Cerebellar cortex (tissue), 1 donor: ENCODE results near the gene DCBLD2.

Experiments
- DNase-seq: peaks from one replicate; pipeline ENCODE4 v3.0.0-alpha.2; 2015; ENCODE audit warnings: low spot score

DCBLD2 gene

DNA sequence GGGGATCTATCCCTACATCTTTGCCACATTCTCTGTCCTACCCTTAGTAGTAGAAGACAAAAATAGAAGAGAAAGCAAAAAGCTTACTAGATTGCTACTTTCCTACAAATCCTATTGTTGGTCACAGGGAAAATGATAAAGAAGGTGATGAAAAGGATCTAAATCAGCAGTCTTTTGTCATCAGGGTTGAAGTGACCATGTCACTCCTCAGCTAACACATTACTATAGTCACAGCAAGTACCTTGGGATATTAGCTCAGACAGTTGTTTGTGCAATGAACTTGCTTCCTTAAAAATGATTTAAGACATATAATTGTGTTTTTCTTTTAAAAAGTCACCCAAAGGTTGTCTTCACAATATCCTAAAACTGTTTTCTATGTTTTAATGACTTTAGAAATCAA, 132.0 kb downstream of the DCBLD2 start:
- DNase-seq, result no peak

DNA sequence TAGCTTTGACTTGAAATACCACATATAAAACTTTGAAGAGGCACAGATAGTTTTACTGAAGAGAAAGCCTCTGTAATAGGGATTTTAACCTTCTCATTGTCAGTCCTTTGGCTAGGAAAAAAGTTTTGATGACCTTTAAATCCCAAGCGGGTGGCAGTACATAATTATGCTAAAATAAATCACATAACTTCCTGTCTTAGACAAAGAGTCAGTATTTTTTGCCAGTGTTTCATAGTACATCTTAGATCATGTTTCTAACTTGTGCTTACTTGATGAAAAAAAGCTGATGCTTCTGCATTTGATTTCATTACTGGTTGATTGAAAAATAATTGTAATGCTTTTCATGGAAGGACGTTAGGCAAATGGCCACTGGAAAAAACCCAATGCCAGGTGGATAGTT, 132.5 kb downstream of the DCBLD2 start:
- DNase-seq, result no peak

DNA sequence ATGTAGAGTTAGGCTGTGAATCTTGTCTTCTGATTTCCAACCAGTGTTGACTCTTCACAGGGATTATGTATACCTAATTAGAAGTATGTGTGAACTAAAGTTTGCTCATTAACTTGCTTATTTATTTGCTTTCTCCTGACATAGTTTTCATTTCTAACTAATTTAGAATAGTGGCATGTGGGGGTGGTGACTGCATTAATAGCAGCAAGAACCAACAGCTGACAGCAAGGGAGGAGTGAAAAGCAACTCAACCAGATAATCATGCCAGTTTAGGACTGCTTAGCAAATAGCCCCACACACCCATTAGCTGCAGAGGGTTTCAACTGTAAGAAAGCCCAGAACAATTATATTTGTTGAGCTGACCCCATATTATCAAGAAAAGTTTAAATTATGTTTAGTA, 134.6 kb downstream of the DCBLD2 start:
- DNase-seq, result no peak

DNA sequence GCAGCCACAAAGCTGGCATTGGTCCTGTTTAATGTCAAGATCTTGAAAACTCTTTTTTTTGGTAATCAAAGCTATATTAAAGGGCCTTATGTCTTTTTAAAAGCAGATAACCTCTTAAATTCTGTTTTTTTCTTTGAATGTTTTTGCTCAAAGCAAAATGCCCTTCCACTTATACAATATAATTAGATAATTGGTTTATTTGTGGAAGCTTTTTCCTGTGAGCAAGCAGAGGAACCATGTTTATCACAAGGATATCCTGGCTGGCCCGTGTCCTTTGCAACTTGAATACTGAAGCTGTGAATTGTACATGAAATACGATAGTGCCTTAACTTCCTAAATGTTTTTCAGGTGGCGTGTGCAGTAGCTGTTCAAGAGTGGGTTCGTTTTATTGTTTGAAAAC, 135.8 kb downstream of the DCBLD2 start:
- DNase-seq, result no peak

DNA sequence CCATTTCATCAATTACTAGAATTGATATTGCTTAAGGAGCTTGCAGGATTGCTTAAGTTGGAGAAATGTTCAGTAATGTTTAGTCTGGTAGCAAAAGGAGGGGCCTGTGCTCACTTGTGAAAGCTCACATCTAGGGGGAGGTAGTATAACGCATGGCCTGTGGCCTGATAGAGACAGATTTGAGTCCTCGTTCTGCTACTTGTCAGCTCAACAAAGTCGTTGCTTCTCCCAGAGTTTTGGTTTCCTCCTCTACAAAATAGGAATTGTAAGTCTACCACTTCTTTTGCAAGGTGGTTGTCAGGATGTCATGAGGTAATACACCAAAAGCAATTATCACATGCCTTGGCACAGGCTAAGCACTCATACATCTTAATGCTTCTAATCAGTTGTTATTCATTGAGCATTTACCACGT, 137.0 kb downstream of the DCBLD2 start:
- no peak for DNase-seq

DNA sequence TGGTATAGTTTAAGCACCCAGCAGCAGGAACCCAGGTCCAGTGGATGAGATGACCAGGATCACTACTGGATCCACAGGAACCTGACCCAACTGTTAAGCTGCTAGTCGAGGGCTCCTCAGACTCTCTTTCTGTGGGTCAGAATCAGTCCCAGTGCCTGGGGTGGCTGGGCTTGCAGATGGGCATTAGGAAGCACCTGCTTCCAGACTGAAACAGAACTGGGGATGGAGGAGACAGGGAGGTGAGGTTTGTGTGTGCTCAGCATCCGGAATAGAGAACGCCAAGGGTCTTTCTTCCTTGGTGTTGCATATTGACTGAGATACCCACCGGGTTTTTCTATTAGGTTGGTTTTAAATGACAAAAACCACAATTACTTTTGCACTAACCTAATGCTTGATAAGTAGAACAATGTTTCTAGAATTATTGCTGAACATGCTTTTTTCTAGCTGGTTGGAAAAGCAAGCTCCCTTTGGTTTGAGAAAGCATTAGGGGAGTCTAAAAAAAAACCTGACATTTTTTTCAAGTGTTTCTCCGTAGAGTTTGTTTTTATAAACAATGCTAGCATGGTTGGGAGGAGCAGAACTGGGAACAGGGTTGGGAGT, 137.6 kb downstream of the DCBLD2 start:
- DNase-seq, result no peak

DNA sequence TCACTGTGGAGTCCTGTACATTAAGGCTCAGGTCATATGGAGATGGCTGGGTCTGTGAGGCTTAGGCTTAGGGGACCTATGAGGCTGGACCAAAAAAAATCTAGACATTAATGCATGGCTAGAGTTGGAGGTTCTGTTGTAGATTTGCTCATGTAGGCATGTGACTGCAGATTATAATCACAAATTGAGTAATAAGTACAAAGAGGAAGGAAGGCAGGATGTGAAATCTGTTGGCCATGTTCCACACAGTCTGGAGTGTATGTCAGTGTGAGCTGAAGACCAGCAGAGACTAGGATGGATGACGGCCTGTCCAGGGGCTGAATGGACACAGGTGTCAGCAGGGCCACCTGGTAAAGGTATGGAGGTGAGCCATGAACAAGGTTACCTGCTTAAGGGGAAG, 138.4 kb downstream of the DCBLD2 start, which contains the start of gene ST3GAL6:
Gene ST3GAL6 (plus strand): TSS at position 265 of the 400 bp plus-strand sequence. CDS start 5,101 bp downstream, outside the sequence.
- DNase-seq, result no peak

DNA sequence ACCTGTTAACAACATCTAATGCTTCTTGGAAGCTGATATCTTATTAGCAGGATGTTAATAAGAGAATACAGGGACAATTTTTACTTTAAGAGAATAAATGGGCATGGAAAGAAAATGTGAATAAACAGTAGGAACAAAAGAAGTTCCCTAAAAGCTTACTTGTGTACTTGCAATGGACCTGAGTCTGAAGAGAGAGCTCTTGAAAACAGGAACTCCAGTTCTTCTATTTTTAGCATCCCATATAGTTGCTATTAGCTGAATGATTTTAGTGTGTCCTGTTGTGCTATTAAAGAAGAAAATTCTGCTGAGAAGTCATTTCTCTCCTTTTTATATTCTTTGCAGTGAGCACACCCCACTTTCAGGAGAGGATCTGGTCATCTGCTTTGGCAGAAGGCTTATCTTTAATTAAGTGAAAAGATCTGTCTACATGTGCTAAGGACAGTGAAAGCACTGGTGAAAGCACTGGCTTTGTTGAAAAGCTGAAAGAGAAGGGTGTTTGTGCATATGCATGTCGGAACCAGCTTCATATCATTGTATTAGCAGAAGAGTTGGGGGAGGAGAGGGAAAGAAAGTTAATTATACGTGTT, 139.8 kb downstream of the DCBLD2 start:
- no peak for DNase-seq

DNA sequence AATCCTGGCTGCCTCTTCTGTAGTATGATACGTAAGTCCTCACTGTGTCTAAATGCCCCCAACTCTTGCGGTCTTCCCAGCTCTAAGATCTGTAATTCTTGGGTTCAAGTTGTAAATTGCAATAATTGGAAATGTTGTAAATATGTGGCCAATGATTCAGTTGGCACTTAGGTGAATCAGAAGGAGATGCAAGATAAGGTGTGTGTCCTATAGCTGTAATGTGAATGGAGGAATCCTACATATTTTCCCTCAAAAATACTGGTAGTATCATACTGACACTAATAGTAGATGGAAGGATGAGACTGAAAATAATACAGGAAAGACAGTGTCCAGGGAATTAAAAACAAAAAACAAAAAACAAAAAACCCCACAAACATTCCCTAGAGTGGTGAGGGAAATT, 141.9 kb downstream of the DCBLD2 start:
- DNase-seq, result no peak

DNA sequence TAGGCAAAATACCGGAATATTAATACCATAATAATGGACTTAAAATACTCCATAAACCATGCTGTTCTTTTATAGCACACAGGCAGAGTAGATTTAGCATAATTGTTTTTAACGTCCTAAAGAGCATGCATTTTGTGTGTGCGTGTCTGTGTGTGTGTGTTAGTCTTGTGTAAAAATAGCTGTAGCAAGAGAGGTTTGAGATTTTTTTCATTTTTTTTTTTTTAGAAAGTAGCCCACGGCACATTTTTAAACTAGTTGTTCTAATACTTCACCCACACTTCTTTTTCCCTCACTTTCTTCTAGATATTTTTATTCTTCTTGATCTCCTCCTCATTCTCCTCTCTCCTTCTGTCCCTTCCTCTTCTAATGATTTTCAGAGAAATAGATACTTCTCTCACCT, 145.9 kb downstream of the DCBLD2 start:
- DNase-seq, result no peak

DNA sequence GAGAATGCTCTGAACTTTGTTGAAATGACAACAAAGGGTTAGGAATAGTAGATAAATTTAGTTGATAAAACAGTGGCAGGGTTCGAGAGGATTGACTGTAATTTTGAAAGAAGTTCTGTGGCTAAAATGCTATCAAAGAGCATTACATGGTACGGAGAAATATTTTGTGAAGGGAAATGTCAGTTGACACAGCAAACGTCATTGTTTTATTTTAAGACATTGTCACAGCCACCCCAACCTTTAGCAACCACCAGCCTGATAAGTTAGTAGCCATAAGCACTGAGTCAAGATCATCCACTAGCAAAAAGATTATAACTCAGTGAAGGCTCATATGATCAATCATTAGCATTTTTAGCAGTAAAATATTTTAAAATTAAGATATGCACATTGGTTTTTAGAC, 147.0 kb downstream of the DCBLD2 start:
- no peak for DNase-seq

DNA sequence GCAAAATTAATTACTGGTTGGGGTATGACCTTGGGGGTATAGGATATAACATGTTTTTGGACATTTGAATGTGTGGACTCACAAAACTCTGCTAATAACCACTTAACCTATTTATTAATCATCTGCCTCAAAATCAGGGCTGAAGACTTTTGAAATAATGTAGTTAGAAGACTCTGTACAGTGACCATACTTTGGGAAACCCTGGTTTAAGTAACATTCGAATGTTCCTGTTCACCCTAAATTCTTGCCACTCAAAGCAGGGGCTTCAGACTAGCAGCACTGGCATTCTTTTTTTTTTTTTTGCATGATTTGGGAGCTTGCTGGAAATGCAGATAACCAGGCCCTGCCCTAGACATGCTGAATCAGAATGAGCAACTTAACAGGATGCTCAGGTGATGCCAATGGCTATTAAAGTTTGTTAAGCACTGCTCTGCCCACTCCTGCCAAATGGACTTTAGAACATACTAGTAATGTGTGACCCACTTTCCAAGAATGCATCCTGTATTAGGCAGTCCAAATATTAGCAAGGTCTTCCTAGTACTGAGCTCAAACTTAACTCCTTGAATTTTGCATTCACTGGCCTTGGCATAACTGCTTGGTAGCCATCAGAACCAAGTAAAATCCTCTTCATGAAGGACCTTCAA, 151.1 kb downstream of the DCBLD2 start:
- no peak for DNase-seq

DNA sequence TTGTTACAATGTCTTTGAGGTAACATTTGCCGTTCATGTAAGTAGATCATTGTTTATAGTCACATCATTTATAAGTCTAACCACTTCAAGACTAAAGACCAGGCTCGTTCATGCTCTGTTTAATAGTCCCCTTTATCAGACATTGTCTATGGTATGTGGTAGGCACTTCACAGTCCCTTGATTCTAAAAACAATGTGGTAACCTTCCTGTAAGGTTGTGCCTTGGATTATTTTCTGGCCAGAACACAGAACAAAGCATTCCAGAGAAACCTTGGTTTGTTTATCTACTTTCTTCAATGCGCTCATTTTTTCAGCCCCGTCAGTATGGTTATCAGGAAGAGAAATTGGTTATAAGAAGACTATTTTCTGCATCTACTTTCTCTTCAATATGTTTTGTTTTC, 154.6 kb downstream of the DCBLD2 start:
- DNase-seq, result no peak

DNA sequence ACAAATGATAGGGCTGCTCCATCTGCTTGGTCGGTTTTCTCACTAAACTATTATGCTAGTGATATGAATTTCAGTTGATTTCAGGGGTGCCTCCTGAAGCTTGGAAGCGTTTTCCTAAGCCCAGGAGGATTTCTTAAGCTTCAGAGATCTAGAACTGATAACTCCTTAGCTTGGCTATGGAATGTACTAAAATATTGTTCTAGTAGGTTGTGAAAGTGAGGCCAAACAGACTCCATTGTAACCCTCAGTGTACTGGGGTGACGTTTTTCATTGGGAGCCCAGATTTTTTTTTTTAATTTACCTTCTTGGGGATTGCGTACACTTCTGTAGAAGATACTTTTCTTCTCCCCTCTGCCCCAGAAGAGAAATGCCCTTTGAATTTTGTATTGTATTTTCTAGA, 155.4 kb downstream of the DCBLD2 start:
- no peak for DNase-seq
